A172 (cell line): ENCODE data around the gene HMGA1. TPM values are rescaled to one million over a fixed set of nuclear protein-coding genes. Genes with fewer than 3 reads are reported as not detected.

Experiments
- DNase-seq: peaks from one replicate; pipeline ENCODE4 v3.0.0-alpha.2; 2015; ENCODE audit warnings: low spot score
- total RNA-seq: library from RNA; depleted of rRNA; stranded (reverse); fragments of >200 nt; shearing (Covaris generic); gene quantifications from 2 replicates; pipeline ENCODE4 v1.2.3, GENCODE V29; 2014; rRNA removed

The HMGA1 gene
- total RNA-seq, 1 experiment from 2014 or later: 117 TPM

GRCh38 chr6:34288581-34288980, 51.9 kb downstream of the HMGA1 start:
- no peak for DNase-seq

- DNase-seq: no peak
Observed at GRCh38 chr6:34289137-34289536, 52.5 kb downstream of the HMGA1 start.

GRCh38 chr6:34292954-34293353, 56.3 kb downstream of the HMGA1 start:
- DNase-seq: no peak

- DNase-seq: peak; percentile 6
Observed at GRCh38 chr6:34295721-34296120, 59.0 kb downstream of the HMGA1 start.

Other genes with a start within 250 kb of the HMGA1 start
- gene GRM4, start 90.8 kb upstream of the HMGA1 start, total RNA-seq: 0.96 TPM in 1 of 2 replicates, not detected in the other
- 49.6 and 70.8 TPM in 2 replicates for gene SMIM29, start 12.1 kb downstream of the HMGA1 start, total RNA-seq
- 12.8 and 13.1 TPM in 2 replicates for gene NUDT3, start 155.8 kb downstream of the HMGA1 start, total RNA-seq
- 1,978 and 2,323 TPM in 2 replicates for gene RPS10, start 189.2 kb downstream of the HMGA1 start, total RNA-seq
- gene PACSIN1, start 229.2 kb downstream of the HMGA1 start, total RNA-seq: 0.31 TPM in 1 of 2 replicates, not detected in the other